GM21786 (cell line): ENCODE measurements around the gene MRPL45.
"Not testable (repeated sequence)": the region's sequence is repeated elsewhere in the genome, so short reads cannot be mapped to it uniquely, and the experiment has no call there.

ENCODE experiments used
- ATAC-seq: cut with Tn5 transposase; IDR thresholded peaks from one replicate; pipeline ENCODE4 v1.9.1; 2021; ENCODE audit not compliant: unreplicated experiment

The MRPL45 gene

GRCh38 chr17:38296834-38297517 is at the start of gene MRPL45:
MRPL45 (plus strand) TSS chr17:38297168; CDS start chr17:38297184, 16 bp downstream.
- ATAC-seq: peak; percentile 89

GRCh38 chr17:38253191-38253590 is 43.8 kb upstream of the MRPL45 start:
- ATAC-seq: not testable (repeated sequence)

- ATAC-seq: not testable (repeated sequence)
These were observed 42.6 kb upstream of the MRPL45 start for GRCh38 chr17:38254357-38254756.

GRCh38 chr17:38257013-38257621 is 39.9 kb upstream of the MRPL45 start:
- peak; percentile 66 for ATAC-seq

- not testable (repeated sequence) for ATAC-seq
These were observed 30.9 kb upstream of the MRPL45 start for GRCh38 chr17:38265974-38266506.

- not testable (repeated sequence) for ATAC-seq
These were observed 30.4 kb upstream of the MRPL45 start for GRCh38 chr17:38266571-38266970.

- not testable (repeated sequence) for ATAC-seq
These were observed 28.8 kb upstream of the MRPL45 start for GRCh38 chr17:38268138-38268537.

- ATAC-seq: not testable (repeated sequence)
These were observed 27.9 kb upstream of the MRPL45 start for GRCh38 chr17:38269045-38269444.

GRCh38 chr17:38269552-38269951 is 27.4 kb upstream of the MRPL45 start:
- ATAC-seq: not testable (repeated sequence)

GRCh38 chr17:38285994-38286393 is 11.0 kb upstream of the MRPL45 start:
- ATAC-seq: not testable (repeated sequence)

- peak; percentile 52 for ATAC-seq
These were observed 10.4 kb upstream of the MRPL45 start for GRCh38 chr17:38286501-38287091.

- ATAC-seq: not testable (repeated sequence)
These were observed 8.6 kb upstream of the MRPL45 start for GRCh38 chr17:38288217-38288827.

GRCh38 chr17:38289760-38290159 is 7.2 kb upstream of the MRPL45 start:
- ATAC-seq: not testable (repeated sequence)

GRCh38 chr17:38295602-38296365 is 1.2 kb upstream of the MRPL45 start:
- ATAC-seq: not testable (repeated sequence)

GRCh38 chr17:38315497-38315896 is 18.5 kb downstream of the MRPL45 start:
- no peak for ATAC-seq

- no peak for ATAC-seq
These were observed 20.1 kb downstream of the MRPL45 start for GRCh38 chr17:38317081-38317480.

GRCh38 chr17:38320482-38320881 is 23.5 kb downstream of the MRPL45 start:
- ATAC-seq: no peak

- no peak for ATAC-seq
These were observed 25.3 kb downstream of the MRPL45 start for GRCh38 chr17:38322156-38322779.

- no peak for ATAC-seq
These were observed 25.9 kb downstream of the MRPL45 start for GRCh38 chr17:38322897-38323296.

- no peak for ATAC-seq
These were observed 27.3 kb downstream of the MRPL45 start for GRCh38 chr17:38324141-38324697.
